ENCODE data around the gene DNHD1. TPM values are rescaled to one million over a fixed set of nuclear protein-coding genes. Genes with fewer than 3 reads are reported as not detected.

The DNHD1 gene
- total RNA-seq, 1 experiment from 2014 or later: 10.6 TPM

DNA sequence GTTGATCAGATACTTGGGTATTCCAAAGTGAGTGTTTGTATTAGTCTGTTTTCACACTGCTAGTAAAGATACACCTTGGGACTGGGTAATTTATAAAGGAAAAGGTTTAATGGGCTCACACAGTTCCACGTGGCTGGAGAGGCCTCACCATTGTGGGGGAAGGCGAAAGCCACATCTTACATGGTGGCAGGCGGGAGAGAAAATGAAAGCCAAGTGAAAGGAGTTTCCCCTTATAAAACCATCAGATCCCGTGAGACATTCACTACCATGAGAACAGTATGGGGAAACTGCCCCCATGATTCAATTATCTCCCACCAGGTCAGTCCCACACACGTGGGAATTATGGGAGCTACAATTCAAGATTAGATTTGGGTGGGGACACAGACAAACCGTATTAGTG lies 8.7 kb upstream of the DNHD1 start:
- Histone ChIP-seq H3K27ac (ENCODE audit: low read length) (no peak overlapping the region), H3K27me3 (ENCODE audit: control insufficient read depth, insufficient read depth, low read length) (no peaks in the 10 kb centered on the region), H3K36me3 (ENCODE audit: control insufficient read depth, insufficient read depth, low read length) (peaks cover 29% of the 10 kb centered on the region; the same call in 1 of the 2 replicates), H3K4me1 (ENCODE audit: control insufficient read depth, insufficient read depth, low read length) (no peaks in the 10 kb centered on the region), H3K4me3 (ENCODE audit: low read depth in 2 of 2, low read length in 2 of 2) (no peak overlapping the region), H3K9me3 (ENCODE audit: control insufficient read depth, insufficient read depth, low read depth, low read length) (no peaks in the 10 kb centered on the region)
- DNase-seq (ENCODE audit: low read depth, low spot score): no peak
- ChIA-PET CTCF (interaction anchor here (1.0 kb wide), 1 partner anchor 109 kb away, joined by 4 read pairs; no protein-coding TSS in a partner anchor), POLR2A (no interaction called here)
- ATAC-seq: 0 out of 2 replicates have a peak, but pooled peaks have one; percentile 12
- no TSS peak for BruUV-seq (replicated peaks)
- intact Hi-C loops (cut with micrococcal nuclease; ENCODE audit: unreplicated experiment): no loop called here
- no peak for TF ChIP-seq SIN3A (IDR thresholded peaks at IDR 0.05; ENCODE audit: borderline replicate concordance, insufficient read depth, low read depth, low read length)
- in situ Hi-C loops (cut with HindIII; ENCODE audit: low pct_unique_long_range_greater_than_20kb, low sequenced_read_pairs): no loop called here

DNA sequence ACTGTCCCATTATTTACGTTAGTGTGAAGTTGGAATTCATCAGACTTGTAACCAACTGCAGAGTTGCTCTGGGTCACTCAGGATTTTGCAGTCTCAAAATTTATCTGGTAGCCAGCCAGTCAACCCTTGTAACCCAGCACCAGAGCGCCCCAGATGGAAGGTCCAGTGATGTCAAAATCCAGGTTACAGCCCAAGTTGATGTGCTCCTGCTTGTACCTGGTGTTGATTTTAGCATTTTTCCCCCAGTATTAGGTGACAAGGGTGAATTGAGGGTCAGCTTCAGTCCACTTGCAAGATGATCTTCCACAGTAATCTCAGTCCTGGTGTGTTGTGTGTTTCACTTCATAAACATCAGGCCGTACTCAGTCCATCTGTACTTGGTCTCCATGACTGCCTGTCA lies 8.3 kb upstream of the DNHD1 start:
- ATAC-seq (no peak), DNase-seq (ENCODE audit: low read depth, low spot score) (no peak)
- CTCF ChIA-PET: no interaction called here
- no TSS peak for BruUV-seq (replicated peaks)
- in situ Hi-C loops (cut with HindIII; ENCODE audit: low pct_unique_long_range_greater_than_20kb, low sequenced_read_pairs): no loop called here
- TF ChIP-seq, protein P1, sequence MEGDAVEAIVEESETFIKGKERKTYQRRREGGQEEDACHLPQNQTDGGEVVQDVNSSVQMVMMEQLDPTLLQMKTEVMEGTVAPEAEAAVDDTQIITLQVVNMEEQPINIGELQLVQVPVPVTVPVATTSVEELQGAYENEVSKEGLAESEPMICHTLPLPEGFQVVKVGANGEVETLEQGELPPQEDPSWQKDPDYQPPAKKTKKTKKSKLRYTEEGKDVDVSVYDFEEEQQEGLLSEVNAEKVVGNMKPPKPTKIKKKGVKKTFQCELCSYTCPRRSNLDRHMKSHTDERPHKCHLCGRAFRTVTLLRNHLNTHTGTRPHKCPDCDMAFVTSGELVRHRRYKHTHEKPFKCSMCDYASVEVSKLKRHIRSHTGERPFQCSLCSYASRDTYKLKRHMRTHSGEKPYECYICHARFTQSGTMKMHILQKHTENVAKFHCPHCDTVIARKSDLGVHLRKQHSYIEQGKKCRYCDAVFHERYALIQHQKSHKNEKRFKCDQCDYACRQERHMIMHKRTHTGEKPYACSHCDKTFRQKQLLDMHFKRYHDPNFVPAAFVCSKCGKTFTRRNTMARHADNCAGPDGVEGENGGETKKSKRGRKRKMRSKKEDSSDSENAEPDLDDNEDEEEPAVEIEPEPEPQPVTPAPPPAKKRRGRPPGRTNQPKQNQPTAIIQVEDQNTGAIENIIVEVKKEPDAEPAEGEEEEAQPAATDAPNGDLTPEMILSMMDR (IDR thresholded peaks at IDR 0.05): no peak
- TF ChIP-seq SIN3A (IDR thresholded peaks at IDR 0.05; ENCODE audit: borderline replicate concordance, insufficient read depth, low read depth, low read length) (no peak), POLR2AphosphoS5 (IDR thresholded peaks at IDR 0.05; ENCODE audit: low read depth, low read length) (no peak), TCF7L2 (IDR thresholded peaks at IDR 0.05; ENCODE audit: low read depth, low read length) (no peak)
- TF ChIP-seq, protein P2, sequence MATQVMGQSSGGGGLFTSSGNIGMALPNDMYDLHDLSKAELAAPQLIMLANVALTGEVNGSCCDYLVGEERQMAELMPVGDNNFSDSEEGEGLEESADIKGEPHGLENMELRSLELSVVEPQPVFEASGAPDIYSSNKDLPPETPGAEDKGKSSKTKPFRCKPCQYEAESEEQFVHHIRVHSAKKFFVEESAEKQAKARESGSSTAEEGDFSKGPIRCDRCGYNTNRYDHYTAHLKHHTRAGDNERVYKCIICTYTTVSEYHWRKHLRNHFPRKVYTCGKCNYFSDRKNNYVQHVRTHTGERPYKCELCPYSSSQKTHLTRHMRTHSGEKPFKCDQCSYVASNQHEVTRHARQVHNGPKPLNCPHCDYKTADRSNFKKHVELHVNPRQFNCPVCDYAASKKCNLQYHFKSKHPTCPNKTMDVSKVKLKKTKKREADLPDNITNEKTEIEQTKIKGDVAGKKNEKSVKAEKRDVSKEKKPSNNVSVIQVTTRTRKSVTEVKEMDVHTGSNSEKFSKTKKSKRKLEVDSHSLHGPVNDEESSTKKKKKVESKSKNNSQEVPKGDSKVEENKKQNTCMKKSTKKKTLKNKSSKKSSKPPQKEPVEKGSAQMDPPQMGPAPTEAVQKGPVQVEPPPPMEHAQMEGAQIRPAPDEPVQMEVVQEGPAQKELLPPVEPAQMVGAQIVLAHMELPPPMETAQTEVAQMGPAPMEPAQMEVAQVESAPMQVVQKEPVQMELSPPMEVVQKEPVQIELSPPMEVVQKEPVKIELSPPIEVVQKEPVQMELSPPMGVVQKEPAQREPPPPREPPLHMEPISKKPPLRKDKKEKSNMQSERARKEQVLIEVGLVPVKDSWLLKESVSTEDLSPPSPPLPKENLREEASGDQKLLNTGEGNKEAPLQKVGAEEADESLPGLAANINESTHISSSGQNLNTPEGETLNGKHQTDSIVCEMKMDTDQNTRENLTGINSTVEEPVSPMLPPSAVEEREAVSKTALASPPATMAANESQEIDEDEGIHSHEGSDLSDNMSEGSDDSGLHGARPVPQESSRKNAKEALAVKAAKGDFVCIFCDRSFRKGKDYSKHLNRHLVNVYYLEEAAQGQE (IDR thresholded peaks at IDR 0.05; ENCODE audit: insufficient read depth in 1 of 2, low read depth in 2 of 2, low read length in 1 of 2): no peak
- intact Hi-C loops (cut with micrococcal nuclease; ENCODE audit: unreplicated experiment): no loop called here
- POLR2A ChIA-PET: interaction anchor here (0.5 kb wide), 1 partner anchor 13 kb away, joined by 15 read pairs; no protein-coding TSS in a partner anchor
- Histone ChIP-seq H3K9me3 (ENCODE audit: control insufficient read depth, insufficient read depth, low read depth, low read length) (no peaks in the 10 kb centered on the region), H3K27me3 (ENCODE audit: control insufficient read depth, insufficient read depth, low read length) (no peaks in the 10 kb centered on the region), H3K4me1 (ENCODE audit: control insufficient read depth, insufficient read depth, low read length) (no peaks in the 10 kb centered on the region), H3K4me3 (ENCODE audit: low read depth in 2 of 2, low read length in 2 of 2) (no peak overlapping the region), H3K27ac (ENCODE audit: low read length) (no peak overlapping the region), H3K36me3 (ENCODE audit: control insufficient read depth, insufficient read depth, low read length) (peaks cover 25% of the 10 kb centered on the region; the same call in 1 of the 2 replicates)

DNA sequence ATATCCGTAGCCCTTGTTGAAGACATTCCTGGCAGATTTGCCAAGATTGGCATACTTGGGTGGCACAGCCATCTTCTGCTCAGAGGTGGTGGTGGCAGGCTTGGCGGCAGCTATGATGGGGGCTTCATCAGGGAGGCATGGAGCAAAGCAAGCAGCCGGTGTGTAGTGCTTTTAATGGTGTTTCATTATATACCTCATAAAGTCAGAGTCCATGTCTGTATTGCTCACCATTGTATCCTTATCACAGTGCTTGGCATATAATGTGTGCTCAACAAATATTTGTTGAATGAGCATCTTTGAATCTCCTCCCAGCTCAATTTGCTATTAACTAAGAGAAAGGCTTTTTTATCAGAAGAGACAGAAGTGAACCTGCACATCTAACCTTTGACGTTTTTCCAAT lies 7.8 kb upstream of the DNHD1 start:
- intact Hi-C loops (cut with micrococcal nuclease; ENCODE audit: unreplicated experiment): no loop called here
- CTCF ChIA-PET: interaction anchor here (0.7 kb wide), 1 partner anchor 111 kb away, joined by 3 read pairs; no protein-coding TSS in a partner anchor
- H3K9me3 ChIP-seq (ENCODE audit: control insufficient read depth, insufficient read depth, low read depth, low read length): no peaks in the 10 kb centered on the region
- in situ Hi-C loops (cut with HindIII; ENCODE audit: low pct_unique_long_range_greater_than_20kb, low sequenced_read_pairs): no loop called here
- no peaks in the 10 kb centered on the region for H3K4me1 ChIP-seq (ENCODE audit: control insufficient read depth, insufficient read depth, low read length)
- no peak overlapping the region for H3K27ac ChIP-seq (ENCODE audit: low read length)
- TF ChIP-seq POLR2AphosphoS5 (IDR thresholded peaks at IDR 0.05; ENCODE audit: low read depth, low read length) (no peak), TCF7L2 (IDR thresholded peaks at IDR 0.05; ENCODE audit: low read depth, low read length) (no peak), SIN3A (IDR thresholded peaks at IDR 0.05; ENCODE audit: borderline replicate concordance, insufficient read depth, low read depth, low read length) (no peak)
- TF ChIP-seq, protein P2 (IDR thresholded peaks at IDR 0.05; ENCODE audit: insufficient read depth in 1 of 2, low read depth in 2 of 2, low read length in 1 of 2): no peak
- TF ChIP-seq, protein P1 (IDR thresholded peaks at IDR 0.05): no peak
- no peaks in the 10 kb centered on the region for H3K27me3 ChIP-seq (ENCODE audit: control insufficient read depth, insufficient read depth, low read length)
- BruUV-seq (replicated peaks): no TSS peak
- peaks cover 25% of the 10 kb centered on the region; the same call in 1 of the 2 replicates for H3K36me3 ChIP-seq (ENCODE audit: control insufficient read depth, insufficient read depth, low read length)
- no peak for ATAC-seq
- H3K4me3 ChIP-seq (ENCODE audit: low read depth in 2 of 2, low read length in 2 of 2): no peak overlapping the region
- POLR2A ChIA-PET: interaction anchor here (0.5 to 1.3 kb wide), 2 partner anchors 8 to 13 kb away, joined by 6 to 15 read pairs; partner anchors contain the start of genes ARFIP2 and TIMM10B
- DNase-seq (ENCODE audit: low read depth, low spot score): no peak

Measured in Panc1 (cell line).